Right renal pelvis (tissue), 4 donors: ENCODE results near the gene LMCD1. TPM values are rescaled to one million over a fixed set of nuclear protein-coding genes. Genes with fewer than 3 reads are reported as not detected.
"Not testable (repeated sequence)": the region's sequence is repeated elsewhere in the genome, so short reads cannot be mapped to it uniquely, and the experiment has no call there.

ENCODE experiments used
- DNase-seq, 4 donors: peaks; one replicate each; pipeline ENCODE4 v3.0.0-alpha.2; 2013; ENCODE audit warnings: low read depth in 4 of 4, low spot score in 3 of 4, missing footprints in 1 of 4
- polyA plus RNA-seq, 4 donors: library from polyadenylated mRNA; unstranded; fragments of 120-200 nt; gene quantifications; one replicate each; pipeline ENCODE4 v1.2.1, GENCODE V29; 2013; ENCODE audit not compliant: insufficient read length in 4 of 4

Gene LMCD1
- polyA plus RNA-seq, 4 donors: 30.1 to 35.0 (median 31.9) TPM

DNA sequence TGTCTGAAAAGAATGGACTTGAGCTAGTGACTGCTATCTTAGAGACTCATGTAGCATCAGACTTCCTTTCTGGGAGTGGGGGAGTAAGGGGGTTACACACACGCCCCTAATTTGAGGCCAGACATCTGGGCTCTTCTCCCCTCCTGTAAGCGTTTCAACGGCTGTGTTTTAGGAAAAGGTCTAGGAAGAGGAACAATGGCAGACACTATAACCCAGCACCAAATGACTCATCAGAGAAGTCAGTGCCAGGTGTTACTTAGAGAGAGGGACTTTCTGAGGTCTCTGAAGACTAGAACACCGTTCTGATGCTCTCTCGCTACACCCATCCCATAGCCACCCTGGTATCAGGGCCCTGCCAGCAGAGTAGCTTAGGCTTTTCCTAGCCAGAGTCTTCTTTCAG, 77.5 kb downstream of the LMCD1 start:
- no peak for DNase-seq

DNA sequence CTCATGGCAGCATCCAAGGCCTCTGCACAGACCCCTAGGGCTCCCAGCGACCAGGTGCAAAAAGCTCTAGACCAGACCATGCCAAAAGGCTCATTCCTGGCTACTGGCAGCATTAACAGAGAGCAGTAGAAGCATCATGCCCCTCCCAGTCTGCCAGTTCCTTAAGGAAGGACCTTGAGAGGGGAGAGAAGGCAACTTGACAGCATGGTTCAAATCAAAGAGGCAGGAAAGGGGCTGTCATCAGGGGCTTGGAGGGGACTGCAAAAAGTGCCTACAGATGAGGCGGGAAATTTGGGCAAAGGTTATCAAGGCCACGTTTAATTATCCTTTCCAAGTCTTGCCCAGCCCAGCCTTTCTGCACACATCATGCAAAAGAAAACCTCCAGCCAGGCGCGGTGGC, 78.3 kb downstream of the LMCD1 start:
- no peak for DNase-seq

DNA sequence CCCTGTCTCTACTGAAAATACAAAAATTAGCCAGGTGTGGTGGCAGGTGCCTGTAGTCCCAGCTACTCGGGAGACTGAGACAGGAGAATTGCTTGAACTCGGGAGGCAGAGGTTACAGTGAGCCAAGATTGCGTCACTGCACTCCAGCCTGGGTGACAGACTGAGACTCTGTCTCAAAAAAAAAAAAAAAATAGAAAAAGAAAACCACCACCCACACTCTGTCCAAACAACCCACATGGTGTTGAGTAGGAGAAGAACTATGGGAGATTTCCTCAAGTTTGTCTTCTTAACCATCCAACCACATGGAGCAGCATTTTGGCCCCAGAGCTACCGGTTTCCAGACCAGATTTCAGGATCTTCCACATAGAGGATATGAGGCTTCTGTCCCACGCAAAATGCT, 78.8 kb downstream of the LMCD1 start:
- not testable (repeated sequence) for DNase-seq

DNA sequence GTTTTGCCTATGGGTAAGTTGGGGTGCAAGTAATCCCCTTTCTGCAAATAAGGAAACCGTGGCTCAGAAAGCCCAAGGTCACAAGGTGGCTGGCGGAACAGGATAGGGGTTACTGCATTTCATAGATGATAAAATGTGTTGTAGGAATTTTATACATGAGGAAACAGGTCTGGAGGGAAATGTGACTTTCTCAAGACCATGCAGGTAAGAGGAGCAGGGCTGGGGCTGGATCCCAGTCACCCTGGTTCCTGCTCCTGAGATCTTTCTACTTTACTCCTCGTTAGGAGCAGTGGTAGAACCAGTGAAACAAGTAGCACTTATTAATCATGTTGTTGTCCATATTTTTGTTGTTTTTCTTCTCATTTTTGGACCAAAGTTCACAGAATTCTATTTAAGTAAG, 79.8 kb downstream of the LMCD1 start:
- no peak for DNase-seq

DNA sequence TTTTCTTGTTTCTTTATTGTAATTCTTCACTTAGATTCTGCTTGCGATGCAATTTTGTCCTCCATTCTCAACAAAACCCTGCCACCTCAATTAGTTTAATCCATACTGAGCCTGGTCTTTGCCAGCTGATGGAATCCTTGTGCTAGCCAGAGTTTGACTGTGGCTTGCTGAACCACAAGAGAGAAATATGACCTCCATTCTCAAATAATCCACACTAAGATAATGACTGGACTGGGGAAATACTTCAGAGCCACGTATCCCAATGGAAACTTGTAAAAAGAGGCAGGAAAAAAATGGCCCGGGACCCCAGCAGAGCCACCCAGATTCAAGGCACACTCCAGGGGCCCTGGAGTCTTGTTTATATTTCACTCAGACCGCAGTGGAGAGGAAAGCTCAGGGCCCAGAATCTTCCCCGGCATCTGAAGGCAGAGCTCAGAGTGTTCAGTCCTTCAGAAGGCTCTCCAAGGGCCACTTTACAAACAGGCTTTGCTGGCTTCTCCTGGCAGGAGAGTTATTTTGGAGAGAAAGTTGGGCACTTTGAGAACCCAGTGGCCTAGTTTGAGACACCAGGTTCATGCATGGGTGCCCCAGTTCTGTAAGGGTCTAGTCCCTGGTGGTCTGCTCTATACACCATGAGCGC, 80.3 kb downstream of the LMCD1 start:
- no peak for DNase-seq

DNA sequence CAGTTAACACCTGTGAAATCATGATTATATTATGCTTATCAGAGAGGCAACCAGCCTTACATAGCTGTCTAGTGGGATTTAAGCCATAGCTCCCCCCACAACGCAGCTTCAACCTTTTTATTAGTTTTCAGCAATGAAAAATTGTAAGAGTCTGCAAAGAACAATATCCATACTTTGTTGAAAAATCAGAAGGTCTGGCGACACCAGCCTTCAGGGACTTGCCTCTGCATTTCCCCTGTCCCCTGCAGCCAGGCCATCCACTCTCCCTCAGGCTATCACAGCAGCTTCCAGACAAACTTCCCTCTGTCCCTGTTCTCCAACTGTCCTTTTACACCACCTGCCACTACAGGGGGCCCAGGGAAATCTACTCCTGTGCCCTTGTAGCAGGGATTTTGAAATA, 83.0 kb downstream of the LMCD1 start:
- no peak for DNase-seq

DNA sequence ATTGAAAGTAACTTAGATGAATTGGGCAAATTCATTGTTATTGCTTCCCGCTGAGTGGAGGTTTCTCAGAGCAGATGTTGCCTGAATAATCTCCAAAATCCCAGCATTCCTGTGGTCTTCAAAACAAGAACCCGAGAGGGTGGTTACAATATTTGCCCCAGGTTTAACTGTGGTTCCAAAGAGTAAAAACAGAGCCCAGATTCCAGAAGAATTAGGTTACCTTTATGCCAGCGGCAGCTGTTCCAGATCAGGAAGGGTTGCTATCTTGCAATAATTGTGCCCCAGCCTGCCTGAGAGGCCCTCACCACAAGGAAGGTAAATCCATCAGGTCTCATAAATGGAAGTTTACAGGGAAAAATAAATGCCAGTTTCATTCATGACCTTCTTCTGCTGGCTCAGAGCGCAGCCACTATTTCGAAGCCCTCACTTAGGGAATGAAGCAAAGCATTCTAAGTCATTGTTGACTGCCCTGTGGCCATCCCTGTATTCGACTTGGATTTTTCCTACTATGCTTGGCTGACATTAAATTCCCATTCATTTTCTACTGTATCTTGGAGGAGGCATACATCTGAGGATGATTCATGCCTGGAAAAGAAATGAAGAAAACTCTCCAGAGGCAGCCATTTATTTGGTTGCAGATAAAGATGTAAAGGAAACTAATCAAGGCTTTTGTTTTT, 88.4 kb downstream of the LMCD1 start:
- DNase-seq: no peak

DNA sequence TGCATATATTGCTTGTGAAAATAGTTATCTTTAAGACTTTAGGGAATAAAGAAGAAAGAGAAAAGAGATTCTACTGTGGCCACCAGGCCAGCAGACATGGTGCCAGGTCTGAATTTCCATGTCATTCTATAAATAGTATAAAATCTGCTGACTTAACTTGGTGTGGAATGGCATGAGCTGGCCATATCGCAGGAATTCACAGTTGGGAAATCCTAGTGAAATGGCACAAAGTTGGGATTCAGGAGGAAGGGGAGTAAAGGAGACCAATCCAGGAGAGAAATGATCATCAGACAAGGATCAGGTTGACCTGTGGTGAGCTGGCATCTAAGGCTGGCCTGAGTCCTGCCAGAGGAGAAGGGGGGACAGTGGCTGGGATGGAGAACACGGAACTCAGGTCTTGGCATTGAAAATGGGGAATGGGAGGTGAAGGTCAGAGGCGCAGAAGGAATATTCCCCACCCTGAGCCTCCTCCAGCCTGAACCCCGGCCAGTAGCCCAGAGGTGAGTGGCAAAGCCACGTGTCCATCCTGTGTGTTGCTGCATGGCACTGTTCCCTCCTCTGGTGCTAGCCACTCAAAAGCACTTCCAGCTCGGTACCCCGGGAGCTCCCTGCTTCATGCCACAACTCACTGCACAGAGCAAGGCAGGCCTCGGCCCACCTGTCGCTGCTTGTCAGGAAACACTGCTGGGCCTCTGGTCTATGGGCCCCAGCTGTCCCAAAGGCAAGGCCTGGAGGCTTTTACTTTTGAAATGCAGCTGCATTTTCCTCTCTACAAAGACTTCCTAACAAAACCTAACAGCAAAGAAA, 91.6 kb downstream of the LMCD1 start:
- no peak for DNase-seq

DNA sequence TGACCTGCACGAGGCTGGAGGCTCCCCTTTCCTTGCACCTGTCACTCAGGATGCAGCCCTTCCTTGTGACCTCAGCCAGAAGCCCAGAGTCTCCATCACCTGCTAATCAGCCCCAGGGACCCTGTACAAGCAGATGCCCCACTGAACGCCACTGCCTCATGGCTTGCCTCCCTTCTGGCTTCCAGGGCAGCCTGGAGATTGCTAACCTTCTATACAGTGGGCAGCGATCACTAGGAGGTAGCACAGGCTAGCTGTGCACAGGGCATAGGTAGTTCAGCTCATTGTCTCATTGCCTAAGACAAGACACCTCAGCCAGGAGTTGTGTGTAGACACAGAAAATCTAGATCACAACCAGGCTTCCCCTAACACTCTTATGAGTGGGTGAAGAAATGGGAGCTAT, 93.6 kb downstream of the LMCD1 start:
- DNase-seq: no peak

DNA sequence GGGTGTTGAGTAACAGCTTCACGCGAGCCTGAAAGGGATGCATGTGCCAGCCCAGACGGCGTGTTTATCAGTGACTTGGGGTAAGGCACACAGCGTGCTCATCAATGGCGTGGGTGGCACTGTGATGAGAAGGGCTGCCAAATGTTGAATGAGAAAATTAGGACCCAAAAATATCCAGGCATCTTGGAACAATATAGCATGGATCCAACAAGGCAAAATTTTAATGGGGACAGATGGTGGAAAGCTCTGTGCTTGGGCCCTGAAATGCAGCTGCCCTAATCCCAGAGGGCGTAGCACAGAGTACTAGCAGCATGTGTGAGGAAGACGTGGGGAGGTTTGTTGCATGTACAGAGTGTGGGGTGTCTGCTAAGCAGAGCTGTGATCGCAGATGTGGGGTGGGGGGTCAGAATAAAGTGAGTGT, 94.1 kb downstream of the LMCD1 start:
- DNase-seq: no peak

DNA sequence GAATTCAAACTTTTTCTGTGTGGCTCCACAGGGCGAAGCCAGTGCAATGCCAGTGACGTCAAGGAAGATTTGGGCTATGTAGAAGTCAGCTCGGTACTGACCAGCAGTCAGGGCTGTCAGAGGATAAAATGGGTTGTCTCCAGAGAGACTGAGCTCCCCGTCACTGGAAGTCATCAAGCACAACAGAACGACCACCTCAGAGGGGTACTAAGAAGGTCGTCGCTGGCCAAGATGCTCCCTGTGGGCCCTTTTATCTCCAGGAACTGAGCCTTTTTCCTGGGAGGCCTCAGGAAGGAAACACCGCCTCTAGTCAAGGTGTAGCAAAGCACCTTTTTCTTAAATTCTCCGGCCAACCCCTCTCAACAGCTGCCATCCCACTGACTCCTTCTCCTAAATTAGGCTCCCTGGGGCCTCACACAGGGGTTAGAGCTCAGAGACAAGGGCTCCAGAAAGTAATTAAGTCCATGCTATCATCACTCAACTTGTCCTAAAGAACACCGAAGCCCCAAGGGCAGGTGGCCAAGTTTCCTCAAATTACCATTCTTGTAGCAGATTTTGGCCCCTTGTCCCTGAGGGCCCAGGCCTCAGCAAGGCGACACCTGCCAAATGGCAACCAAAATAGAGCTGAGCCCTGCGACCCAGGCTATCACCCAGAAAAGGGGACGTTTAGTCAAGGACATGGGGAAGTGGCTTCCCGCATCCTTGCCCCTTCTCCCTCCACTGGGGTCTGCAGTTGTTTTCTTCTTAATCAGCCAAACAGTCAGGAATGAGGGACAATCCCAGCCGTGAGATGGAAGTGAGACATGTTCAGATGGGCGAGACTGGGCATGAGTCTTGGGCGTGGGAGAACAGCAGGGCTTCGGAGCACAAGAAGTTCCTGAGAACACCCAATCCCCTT, 94.9 kb downstream of the LMCD1 start:
- no peak for DNase-seq

DNA sequence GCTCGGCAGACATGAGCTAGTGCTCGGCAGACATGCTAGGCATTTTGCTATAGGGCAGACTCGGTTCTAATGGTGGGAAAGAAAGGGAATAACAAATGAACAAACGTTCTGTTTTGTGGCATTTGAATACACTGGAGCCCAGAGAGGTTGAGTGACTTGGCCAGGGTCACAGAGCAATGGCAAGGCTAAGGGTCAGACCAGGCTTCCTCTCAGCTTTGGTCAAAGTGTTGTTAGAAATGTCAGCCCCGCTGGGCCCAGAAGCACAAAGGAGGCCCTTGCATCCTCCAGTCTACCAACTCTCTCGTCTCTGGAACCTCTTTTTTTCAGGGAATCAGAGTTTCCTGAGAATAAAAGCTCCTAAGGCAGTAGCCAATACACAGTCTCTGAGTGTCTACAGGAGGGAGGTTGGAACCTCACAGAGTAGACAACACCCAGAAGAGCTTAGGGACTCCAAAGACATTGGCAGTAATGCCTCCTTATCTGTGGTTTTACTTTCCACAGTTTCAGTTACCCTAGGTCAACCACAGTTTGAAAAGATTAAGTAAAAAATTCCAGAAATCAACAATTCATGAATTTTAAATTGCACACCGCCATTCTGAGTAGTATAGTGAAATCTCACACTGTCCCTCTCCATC, 95.7 kb downstream of the LMCD1 start:
- no peak for DNase-seq

DNA sequence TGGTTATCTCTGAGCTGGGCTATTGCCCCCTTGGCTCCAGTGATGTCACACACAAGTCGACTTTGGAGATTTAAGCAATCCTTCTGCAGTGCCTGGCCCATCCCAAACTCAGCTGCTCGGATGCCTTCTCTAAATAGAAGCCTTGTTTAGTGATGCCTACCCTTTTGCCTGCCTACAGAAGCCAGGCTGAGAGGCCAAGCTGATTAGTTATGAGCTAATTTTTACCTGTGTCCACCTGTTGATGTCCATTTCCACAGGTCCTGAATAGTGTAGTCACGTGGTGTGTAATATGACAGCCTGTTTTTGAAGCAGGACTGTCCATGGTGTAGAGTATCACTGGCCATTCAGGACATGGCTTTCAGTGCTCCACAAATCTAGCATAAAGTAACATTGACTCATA, 97.5 kb downstream of the LMCD1 start:
- DNase-seq: no peak

DNA sequence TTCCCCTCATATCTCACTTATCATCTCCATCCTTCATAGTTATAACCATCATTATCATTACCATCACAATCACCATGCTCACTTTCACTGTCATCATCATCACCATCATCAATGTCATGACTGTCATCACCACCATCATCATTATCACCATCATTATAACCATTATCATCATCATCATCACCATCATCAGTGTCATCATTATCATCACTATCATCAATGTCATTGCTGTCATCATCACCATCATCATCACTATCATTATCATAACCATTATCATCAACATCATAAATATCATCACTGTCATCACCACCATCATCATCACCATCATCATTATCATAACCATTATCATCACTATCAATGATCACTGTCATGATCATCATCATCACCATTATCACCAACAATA, 98.8 kb downstream of the LMCD1 start:
- no peak for DNase-seq

DNA sequence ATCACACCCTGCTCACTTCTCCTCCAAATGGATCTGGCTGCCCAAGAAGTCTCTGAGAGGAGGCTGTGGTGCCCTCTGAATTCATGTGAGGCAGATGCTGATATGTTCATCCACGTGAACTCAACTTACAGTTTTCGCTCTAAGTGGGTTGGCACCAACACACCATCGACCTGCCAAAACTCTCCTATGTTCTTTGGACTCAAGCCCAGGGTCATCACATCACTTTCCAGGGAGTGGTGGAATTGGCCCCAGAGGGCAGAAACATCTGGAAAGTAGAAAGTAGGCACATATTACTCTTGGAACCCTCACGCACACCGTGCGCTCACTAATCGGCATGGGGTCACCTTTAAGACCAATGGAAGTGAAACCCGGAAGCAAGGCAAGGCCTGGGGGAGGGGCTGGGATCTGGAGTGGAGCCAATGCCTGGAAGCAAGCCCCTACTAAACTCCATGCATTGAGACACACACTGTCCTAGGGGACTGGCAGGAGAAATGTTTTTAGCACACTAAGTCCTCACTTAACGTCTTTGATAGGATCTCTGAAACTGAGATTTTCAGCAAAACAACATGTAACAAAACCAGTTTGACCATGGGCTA, 101.6 kb downstream of the LMCD1 start:
- DNase-seq: no peak

DNA sequence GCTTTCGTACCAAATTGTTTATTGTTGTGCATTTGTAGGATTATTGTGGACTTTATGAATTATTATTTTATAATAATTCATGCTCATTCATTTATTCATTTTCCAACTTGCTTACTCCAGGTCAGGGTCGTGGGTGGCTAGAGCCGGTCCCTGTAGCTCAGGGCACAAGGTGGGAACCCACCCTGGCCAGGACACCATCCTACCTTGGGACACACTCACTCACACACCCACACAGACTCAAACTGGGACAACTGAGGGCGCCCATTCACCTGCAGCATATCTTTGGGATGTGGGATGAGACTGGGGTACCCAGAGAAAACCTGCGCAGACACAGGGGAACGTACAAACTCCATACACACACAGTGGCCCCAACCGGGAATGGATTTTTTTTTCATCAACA, 102.4 kb downstream of the LMCD1 start:
- no peak for DNase-seq

DNA sequence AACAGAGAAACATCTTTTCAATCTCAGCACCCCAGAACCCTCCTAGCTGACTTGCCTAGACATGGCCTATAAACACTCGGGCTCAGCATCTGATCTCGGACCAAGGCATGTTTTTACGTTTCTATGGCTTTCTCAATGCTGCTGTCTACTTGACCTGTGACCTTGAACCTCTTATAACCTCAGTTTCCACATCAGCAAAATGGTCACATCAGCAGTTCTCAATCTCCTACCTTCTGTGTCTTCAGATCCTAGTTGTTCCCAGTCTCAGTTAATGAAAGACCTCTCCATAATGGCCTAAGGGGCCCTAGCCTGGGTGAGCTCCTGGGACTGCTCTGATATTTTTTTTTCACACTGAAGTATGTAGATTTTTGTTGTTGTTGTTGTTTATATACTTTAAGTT, 103.4 kb downstream of the LMCD1 start:
- DNase-seq: no peak

DNA sequence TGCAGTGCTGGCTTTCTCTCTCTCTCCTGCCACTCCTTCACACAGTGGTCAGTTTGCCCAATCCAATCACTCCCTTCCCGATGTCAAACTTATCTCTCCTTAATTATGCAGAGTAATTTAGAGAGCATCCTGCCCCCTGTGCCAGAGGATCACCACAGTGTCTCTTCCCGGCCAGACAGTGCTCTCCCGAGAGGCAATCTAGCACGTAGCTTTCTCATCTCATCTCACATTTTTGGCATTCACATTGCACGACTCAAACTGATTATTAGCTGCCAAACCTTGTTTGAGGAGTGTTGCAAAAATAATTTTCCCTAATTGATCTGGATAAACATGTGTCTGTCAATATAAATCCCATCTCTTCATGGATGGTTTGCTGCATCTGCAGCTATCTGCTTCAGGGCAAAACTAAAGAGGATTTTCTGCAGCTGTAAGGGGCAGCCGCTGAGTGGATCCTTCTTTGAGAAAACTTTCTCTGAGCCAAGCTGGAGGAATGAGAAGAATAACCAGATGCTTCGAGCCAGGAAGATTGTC, 105.1 kb downstream of the LMCD1 start:
- DNase-seq: no peak

DNA sequence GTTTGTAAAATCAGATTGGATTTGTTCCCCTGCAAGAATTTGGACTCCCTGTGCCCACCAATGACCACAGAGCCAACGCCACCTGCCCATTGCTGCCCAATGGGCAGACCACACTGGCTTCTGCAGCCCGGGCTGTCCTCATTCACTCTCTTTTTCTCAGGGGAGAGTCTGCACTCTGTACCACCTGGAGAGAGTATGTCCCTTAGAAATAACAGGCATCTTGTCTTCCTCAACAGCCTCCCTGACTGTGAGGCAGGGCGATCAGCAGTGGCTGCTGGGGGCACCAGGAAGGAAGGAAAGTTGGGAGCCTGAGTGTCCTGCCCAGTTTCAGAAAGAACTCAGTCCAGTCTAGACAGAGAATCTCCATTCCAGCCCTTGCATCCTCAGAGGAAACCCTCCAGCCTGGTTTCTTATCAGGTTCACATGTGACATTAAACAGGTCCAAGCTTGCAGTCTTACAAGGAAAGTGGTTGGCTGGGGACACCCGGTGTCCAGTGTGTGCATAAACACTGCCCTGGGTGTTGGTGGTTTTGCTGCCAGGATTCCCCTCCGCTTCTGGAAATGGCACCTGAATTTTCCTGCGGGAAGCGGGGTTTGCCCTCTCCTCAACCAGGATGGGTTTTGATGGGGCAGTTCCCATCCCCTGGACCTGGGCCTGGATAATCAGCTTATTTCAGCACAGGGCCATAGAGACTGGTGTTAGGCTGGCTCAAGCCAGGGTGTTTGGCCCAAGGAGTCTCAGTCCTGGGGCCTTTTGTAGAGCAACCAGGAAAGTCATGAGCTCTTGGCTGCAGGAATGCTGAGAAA, 105.8 kb downstream of the LMCD1 start:
- DNase-seq: peak in 3 of 4 donors; percentile 36 to 48 (median 40)
